ENCODE data around the gene PGAP2.
"Not testable (repeated sequence)": the region's sequence is repeated elsewhere in the genome, so short reads cannot be mapped to it uniquely, and the experiment has no call there.

- TF ChIP-seq CTCF (conservative IDR thresholded peaks at IDR 0.05; ENCODE audit: low read length); EZH2phosphoT487 (IDR thresholded peaks at IDR 0.05; ENCODE audit: borderline replicate concordance): not testable (repeated sequence)
Measured at GRCh38 chr11:3794387-3794786, 14.0 kb upstream of the PGAP2 start.
